Activated CD8-positive, alpha-beta T cell treated with anti-CD3 and anti-CD28 coated beads for 36 hours (primary cell): ENCODE data around the gene SPAG8. TPM values are rescaled to one million over a fixed set of nuclear protein-coding genes. Genes with fewer than 3 reads are reported as not detected.

Experiments used
- ATAC-seq: fragments of 200-7000 bp; cut with Tn5 transposase; one replicate; pipeline ENCODE4 v1.10.0; 2021; ENCODE audit warnings: mild to moderate bottlenecking, moderate library complexity
- CTCF ChIA-PET: fragments of 350-600 bp; sonication (Branson Sonifier 250); formaldehyde crosslinking; loops from one replicate; lab custom pipeline; 2021; ENCODE audit warnings: antibody characterized with exemption; lab: Charles Lee
- POLR2A ChIA-PET: fragments of 350-600 bp; sonication (Branson Sonifier 250); formaldehyde crosslinking; loops from one replicate; lab custom pipeline; 2021; ENCODE audit warnings: antibody characterized with exemption; lab: Charles Lee
- DNase-seq: peaks from one replicate; pipeline ENCODE4 v3.0.0-alpha.2; 2020
- H3K27ac Mint-ChIP-seq: one replicate; pipeline ENCODE4 v1.8.0; 2021; ENCODE audit warnings: mild to moderate bottlenecking, mixed read lengths
- H3K27me3 Mint-ChIP-seq: one replicate; pipeline ENCODE4 v1.8.0; 2021; ENCODE audit warnings: mixed read lengths
- H3K36me3 Mint-ChIP-seq: one replicate; pipeline ENCODE4 v1.8.0; 2021; ENCODE audit warnings: low read depth, mixed read lengths
- H3K4me1 Mint-ChIP-seq: one replicate; pipeline ENCODE4 v1.8.0; 2021; ENCODE audit warnings: low read depth, mixed read lengths
- H3K4me3 Mint-ChIP-seq: one replicate; pipeline ENCODE4 v1.8.0; 2021; ENCODE audit warnings: mild to moderate bottlenecking, moderate library complexity, mixed read lengths
- H3K9me3 Mint-ChIP-seq: one replicate; pipeline ENCODE4 v1.8.0; 2021; ENCODE audit warnings: mixed read lengths
- intact Hi-C: fragments of 100-400 bp; cut with micrococcal nuclease; formaldehyde crosslinking; loops from one replicate; pipeline ENCODE4 v1.10.0; 2022
- total RNA-seq, 2 experiments: library from RNA; stranded (reverse); gene quantifications; one replicate each; pipeline ENCODE4 v1.2.3, GENCODE V29; 2021
- TF ChIP-seq, protein P1 (sequence below): fragments of 200-600 bp; IDR thresholded peaks from one replicate; pipeline ENCODE4 v1.8.0; 2022; ENCODE audit warnings: antibody characterized with exemption, mild to moderate bottlenecking

SPAG8 gene
- total RNA-seq, 2 experiments from 2014 or later: 0.63 to 1.1 TPM

DNA sequence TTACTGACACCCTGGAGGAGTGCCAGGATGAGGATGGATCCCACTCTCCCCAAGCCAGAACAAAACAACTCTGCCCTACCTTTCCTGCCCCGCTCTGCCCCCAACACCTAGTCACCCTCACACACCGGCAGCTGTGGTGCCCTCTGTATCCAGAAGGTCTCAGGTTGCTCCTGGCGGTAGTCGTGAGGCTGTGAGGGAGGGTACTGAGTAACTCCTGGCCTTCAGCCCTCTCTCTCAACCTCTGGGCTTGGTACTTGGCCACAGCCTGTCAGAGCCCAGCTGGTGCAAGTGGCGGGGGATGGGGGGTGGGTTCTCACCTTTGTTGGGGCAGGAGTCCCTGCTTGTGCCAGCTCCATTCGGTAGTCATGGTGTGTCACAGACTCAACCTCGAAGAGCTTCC lies 1.9 kb downstream of the SPAG8 start:
- DNase-seq: no peak
- no peak overlapping the region for H3K4me3 Mint-ChIP-seq
- H3K4me1 Mint-ChIP-seq: peaks cover 33% of the 10 kb centered on the region
- peaks cover 13% of the 10 kb centered on the region for H3K36me3 Mint-ChIP-seq
- H3K9me3 Mint-ChIP-seq: no peaks in the 10 kb centered on the region
- CTCF ChIA-PET: interaction anchor here (1.4 to 2.8 kb wide), 2 partner anchors 17 to 93 kb away, joined by 4 to 18 read pairs; no protein-coding TSS in a partner anchor
- no peak for ATAC-seq
- H3K27me3 Mint-ChIP-seq: no peaks in the 10 kb centered on the region
- TF ChIP-seq, protein P1, sequence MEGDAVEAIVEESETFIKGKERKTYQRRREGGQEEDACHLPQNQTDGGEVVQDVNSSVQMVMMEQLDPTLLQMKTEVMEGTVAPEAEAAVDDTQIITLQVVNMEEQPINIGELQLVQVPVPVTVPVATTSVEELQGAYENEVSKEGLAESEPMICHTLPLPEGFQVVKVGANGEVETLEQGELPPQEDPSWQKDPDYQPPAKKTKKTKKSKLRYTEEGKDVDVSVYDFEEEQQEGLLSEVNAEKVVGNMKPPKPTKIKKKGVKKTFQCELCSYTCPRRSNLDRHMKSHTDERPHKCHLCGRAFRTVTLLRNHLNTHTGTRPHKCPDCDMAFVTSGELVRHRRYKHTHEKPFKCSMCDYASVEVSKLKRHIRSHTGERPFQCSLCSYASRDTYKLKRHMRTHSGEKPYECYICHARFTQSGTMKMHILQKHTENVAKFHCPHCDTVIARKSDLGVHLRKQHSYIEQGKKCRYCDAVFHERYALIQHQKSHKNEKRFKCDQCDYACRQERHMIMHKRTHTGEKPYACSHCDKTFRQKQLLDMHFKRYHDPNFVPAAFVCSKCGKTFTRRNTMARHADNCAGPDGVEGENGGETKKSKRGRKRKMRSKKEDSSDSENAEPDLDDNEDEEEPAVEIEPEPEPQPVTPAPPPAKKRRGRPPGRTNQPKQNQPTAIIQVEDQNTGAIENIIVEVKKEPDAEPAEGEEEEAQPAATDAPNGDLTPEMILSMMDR: no peak
- no peak overlapping the region for H3K27ac Mint-ChIP-seq
- POLR2A ChIA-PET: no interaction called here
- intact Hi-C loops: loop anchor here (10.0 kb wide), 1 partner anchor 155 kb away; the partner anchor contains the start of genes CCDC107, RMRP and SIT1

DNA sequence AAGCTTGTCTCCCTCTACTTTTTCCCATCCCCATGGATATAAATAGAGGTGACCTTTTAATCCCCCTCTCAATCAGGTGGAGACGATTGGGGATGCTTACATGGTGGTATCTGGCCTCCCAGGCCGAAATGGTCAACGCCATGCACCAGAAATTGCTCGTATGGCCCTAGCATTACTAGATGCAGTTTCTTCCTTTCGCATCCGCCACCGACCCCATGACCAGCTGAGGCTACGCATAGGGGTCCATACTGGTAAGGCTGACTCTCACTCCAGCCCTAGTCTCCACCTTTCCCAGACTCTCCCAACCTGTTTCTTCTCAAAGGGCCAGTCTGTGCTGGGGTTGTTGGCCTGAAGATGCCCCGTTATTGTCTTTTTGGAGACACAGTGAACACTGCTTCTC lies 3.6 kb downstream of the SPAG8 start:
- ChIA-PET CTCF (interaction anchor here (5.8 kb wide), 1 partner anchor 19 kb away, joined by 30 read pairs; no protein-coding TSS in a partner anchor), POLR2A (no interaction called here)
- Mint-ChIP-seq H3K27ac (no peak overlapping the region), H3K9me3 (no peaks in the 10 kb centered on the region), H3K36me3 (peaks cover 11% of the 10 kb centered on the region), H3K4me1 (peaks cover 25% of the 10 kb centered on the region), H3K4me3 (no peak overlapping the region), H3K27me3 (no peaks in the 10 kb centered on the region)
- ATAC-seq (no peak), DNase-seq (no peak)
- TF ChIP-seq, protein P1: no peak
- intact Hi-C loops: no loop called here

DNA sequence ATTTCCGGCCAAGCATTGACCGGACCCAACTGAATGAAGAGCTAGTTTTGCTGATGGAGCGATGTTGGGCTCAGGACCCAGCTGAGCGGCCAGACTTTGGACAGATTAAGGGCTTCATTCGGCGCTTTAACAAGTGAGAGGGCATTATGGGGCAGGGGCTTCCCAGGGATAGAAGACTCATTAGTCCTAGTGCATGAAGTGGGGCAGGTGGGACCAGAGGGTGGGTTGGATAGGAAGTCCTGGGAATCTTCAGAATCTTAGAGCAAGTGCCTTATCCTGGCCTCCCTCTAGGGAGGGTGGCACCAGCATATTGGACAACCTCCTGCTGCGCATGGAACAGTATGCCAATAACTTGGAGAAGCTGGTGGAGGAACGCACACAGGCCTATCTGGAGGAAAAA lies 6.0 kb downstream of the SPAG8 start:
- ATAC-seq: no peak
- H3K4me1 Mint-ChIP-seq: peaks cover 7% of the 10 kb centered on the region
- TF ChIP-seq, protein P1: no peak
- H3K9me3 Mint-ChIP-seq: no peaks in the 10 kb centered on the region
- CTCF ChIA-PET: interaction anchor here (1.1 to 5.8 kb wide), 4 partner anchors 17 to 202 kb away, joined by 3 to 30 read pairs (median 3); partner anchors contain the start of genes CCDC107 and RMRP
- no peak overlapping the region for H3K27ac Mint-ChIP-seq
- no peak for DNase-seq
- peaks cover 12% of the 10 kb centered on the region for H3K36me3 Mint-ChIP-seq
- intact Hi-C loops: no loop called here
- POLR2A ChIA-PET: no interaction called here
- no peak overlapping the region for H3K4me3 Mint-ChIP-seq
- H3K27me3 Mint-ChIP-seq: no peaks in the 10 kb centered on the region

DNA sequence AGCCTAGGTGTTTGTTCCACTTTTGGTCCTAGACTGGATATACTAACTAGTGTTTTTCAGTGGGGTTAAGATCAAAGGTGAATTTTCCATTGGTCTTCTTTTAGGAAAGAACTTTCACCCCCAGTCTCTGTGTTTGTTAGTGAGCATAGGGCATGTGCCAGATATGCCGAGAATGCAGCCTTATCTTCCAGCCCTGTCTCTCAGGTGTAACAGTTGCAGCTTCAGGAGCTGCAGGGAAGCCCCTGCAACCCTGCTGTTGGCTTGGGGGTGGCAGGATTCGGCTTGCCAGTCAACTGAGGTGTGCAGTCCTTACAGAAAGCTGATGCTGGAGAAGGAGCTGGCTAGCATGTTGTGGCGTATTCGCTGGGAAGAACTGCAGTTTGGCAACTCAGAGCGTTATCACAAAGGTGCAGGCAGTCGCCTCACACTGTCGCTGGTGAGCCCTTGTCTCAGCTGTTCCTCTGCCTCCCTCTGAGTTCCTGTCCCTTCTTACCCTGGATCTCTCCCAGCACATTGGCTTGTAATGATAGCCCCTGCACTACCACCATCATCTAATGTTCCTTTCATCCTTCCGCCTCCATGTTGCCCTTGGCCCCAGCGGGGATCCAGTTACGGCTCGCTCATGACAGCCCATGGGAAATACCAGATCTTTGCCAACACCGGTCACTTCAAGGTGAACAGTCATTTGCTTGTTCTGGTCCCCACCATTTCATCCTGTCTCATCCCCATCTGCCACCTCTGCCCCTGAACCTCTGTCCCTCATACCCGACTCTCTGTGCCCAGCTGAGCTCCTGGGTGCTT lies 10.5 kb downstream of the SPAG8 start:
- H3K36me3 Mint-ChIP-seq: peaks cover 9% of the 10 kb centered on the region
- intact Hi-C loops: no loop called here
- DNase-seq (no peak), ATAC-seq (no peak)
- CTCF ChIA-PET: interaction anchor here (1.0 to 2.4 kb wide), 3 partner anchors 11 to 81 kb away, joined by 3 to 7 read pairs (median 4); no protein-coding TSS in a partner anchor
- TF ChIP-seq, protein P1: no peak
- H3K27ac Mint-ChIP-seq: no peak overlapping the region
- H3K9me3 Mint-ChIP-seq: no peaks in the 10 kb centered on the region
- no peak overlapping the region for H3K4me3 Mint-ChIP-seq
- peaks cover 15% of the 10 kb centered on the region for H3K4me1 Mint-ChIP-seq
- H3K27me3 Mint-ChIP-seq: no peaks in the 10 kb centered on the region
- POLR2A ChIA-PET: interaction anchor here (0.7 kb wide), 1 partner anchor 10 kb away, joined by 3 read pairs; the partner anchor contains the start of gene SPAG8

DNA sequence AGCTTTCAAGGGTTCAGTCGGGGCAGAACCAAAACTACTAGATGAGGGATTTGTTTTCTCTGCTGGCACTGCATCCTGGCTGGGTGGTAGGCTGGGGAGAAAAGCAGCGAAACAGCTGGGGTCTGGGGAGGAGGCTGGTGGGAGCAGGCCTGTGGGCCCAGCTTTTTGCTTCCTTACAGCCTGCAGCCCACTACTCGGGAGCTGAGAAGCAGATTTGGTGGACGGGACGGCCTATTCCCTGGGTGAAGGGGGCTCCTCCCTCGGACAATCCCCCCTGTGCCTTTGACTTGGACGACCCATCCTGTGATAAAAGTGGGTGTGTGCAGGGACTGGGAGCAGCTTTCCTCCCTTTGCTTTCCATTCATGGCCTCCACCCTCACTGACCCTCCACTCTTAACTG lies 11.5 kb downstream of the SPAG8 start:
- CTCF ChIA-PET: interaction anchor here (1.0 to 2.4 kb wide), 3 partner anchors 10 to 82 kb away, joined by 3 to 7 read pairs (median 4); no protein-coding TSS in a partner anchor
- peaks cover 15% of the 10 kb centered on the region for H3K4me1 Mint-ChIP-seq
- no peak for ATAC-seq
- peaks cover 6% of the 10 kb centered on the region for H3K36me3 Mint-ChIP-seq
- POLR2A ChIA-PET: interaction anchor here (0.7 to 0.8 kb wide), 2 partner anchors 11 to 36 kb away, joined by 3 read pairs; partner anchors contain the start of gene SPAG8
- no peaks in the 10 kb centered on the region for H3K9me3 Mint-ChIP-seq
- H3K27ac Mint-ChIP-seq: no peak overlapping the region
- TF ChIP-seq, protein P1: no peak
- intact Hi-C loops: no loop called here
- no peak for DNase-seq
- H3K4me3 Mint-ChIP-seq: no peak overlapping the region
- no peaks in the 10 kb centered on the region for H3K27me3 Mint-ChIP-seq
